HG03280 (cell line): ENCODE measurements around the gene MST1.

Source experiments
- ATAC-seq: cut with Tn5 transposase; IDR thresholded peaks from one replicate; pipeline ENCODE4 v1.9.1; 2021; ENCODE audit warnings: mild to moderate bottlenecking, moderate library complexity; ENCODE audit not compliant: unreplicated experiment

MST1 gene

DNA sequence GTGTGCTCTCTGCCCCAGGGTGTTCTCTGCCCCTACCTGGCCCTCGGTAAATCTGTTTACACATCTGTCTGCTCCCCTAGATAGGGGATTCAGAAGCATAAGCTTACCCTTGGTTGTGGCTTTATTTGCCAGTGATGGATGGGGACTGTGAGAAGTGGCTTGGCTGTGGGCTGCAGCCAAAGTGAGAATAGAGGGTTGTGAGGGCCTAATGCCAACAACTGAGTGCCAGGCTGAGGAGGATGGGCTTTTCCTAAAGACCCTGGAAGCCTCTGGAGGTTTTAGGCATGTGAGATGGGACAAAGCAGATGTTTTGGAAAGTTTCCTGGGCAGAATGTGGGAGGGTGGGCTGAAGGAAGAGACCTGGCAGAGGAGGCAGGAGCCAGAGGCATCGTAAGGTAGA lies 30.6 kb downstream of the MST1 start:
- no peak for ATAC-seq

DNA sequence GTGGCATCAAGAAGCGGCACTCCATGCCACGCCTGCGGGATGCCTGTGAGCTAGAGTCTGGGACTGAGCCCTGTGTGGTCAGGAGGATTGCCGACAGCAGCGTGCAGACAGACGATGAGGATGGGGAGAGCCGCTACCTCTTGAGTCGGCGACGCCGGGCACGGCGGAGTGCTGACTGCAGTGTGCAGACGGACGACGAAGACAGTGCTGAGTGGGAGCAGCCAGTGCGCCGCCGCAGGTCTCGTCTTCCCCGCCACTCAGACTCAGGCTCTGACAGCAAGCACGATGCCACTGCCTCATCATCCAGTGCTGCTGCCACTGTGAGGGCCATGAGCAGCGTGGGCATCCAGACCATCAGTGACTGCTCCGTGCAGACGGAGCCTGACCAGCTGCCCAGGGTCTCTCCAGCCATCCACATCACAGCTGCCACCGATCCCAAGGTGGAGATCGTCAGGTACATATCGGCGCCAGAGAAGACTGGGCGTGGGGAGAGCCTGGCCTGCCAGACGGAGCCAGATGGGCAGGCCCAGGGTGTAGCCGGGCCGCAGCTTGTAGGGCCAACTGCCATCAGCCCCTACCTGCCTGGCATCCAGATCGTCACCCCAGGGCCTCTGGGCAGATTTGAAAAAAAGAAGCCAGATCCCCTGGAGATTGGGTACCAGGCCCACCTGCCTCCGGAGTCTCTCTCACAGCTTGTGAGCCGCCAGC lies 31.9 kb downstream of the MST1 start:
- no peak for ATAC-seq

DNA sequence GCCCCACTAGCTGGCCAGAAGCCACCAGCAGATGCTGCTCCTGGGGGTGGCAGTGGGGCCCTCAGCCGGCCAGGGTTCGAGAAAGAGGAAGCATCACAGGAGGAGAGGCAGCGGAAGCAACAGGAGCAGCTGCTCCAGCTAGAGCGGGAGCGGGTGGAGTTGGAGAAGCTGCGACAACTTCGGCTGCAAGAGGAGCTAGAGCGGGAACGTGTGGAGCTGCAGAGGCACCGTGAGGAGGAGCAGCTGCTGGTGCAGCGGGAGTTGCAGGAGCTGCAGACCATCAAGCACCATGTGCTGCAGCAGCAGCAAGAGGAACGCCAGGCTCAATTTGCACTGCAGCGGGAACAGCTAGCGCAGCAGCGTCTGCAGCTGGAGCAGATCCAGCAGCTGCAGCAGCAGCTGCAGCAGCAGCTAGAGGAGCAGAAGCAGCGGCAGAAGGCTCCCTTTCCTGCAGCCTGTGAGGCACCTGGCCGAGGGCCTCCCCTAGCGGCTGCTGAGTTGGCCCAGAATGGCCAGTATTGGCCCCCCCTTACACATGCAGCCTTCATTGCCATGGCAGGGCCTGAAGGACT lies 32.6 kb downstream of the MST1 start:
- no peak for ATAC-seq

DNA sequence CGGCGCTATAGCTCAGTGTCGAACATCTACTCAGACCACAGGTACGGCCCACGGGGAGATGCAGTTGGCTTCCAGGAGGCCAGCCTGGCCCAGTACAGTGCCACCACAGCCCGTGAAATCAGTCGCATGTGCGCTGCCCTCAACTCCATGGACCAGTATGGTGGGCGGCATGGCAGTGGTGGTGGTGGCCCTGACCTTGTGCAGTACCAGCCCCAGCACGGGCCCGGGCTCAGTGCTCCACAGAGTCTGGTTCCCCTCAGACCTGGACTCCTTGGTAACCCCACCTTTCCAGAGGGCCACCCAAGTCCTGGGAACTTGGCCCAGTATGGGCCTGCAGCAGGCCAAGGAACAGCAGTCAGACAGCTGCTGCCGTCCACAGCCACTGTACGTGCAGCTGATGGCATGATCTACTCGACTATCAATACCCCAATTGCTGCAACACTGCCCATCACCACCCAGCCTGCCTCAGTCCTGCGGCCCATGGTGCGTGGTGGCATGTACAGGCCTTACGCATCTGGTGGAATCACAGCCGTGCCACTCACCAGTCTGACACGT lies 33.5 kb downstream of the MST1 start:
- no peak for ATAC-seq

DNA sequence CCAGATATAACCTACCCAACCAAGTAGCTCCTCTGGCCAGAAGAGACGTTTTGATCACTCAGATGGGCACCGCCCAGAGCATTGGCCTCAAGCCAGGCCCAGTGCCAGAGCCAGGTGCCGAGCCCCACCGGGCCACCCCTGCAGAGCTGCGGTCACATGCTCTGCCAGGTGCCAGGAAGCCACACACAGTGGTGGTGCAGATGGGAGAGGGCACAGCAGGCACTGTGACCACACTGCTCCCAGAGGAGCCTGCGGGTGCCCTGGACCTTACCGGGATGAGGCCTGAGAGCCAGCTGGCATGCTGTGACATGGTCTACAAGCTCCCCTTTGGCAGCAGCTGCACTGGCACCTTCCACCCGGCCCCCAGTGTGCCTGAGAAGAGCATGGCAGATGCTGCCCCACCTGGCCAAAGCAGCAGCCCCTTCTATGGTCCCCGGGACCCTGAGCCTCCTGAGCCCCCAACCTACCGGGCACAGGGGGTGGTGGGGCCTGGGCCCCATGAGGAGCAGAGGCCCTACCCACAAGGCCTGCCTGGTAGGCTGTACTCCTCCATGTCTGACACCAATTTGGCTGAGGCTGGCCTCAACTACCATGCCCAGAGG lies 34.2 kb downstream of the MST1 start:
- ATAC-seq: no peak

DNA sequence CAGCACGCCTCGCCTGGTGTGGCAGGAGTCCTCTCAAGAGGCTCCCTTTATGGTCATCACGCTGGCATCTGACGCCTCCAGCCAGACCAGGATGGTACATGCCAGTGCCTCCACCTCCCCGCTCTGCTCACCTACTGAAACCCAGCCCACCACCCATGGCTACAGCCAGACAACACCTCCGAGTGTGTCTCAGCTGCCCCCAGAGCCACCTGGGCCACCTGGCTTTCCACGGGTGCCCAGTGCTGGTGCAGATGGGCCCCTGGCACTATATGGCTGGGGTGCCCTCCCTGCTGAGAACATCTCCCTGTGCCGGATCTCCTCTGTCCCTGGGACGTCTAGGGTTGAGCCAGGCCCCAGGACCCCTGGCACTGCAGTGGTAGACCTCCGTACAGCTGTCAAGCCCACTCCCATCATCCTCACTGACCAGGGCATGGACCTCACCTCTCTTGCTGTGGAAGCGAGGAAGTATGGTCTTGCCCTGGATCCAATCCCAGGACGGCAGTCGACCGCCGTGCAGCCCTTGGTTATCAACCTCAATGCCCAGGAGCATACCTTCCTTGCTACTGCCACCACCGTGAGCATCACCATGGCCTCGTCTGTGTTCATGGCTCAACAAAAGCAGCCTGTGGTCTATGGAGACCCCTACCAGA lies 35.0 kb downstream of the MST1 start:
- ATAC-seq: no peak

DNA sequence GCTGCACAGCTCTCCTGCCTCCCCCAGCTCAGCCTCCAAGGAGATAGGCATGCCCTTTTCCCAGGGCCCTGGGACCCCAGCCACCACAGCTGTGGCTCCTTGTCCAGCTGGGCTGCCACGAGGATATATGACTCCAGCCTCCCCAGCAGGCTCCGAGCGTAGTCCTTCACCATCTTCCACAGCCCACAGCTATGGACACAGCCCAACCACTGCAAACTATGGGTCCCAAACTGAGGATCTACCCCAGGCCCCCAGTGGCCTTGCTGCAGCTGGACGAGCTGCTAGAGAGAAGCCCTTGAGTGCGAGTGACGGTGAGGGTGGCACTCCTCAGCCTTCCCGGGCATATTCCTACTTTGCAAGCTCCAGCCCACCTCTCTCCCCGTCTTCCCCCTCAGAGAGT lies 35.7 kb downstream of the MST1 start:
- no peak for ATAC-seq

DNA sequence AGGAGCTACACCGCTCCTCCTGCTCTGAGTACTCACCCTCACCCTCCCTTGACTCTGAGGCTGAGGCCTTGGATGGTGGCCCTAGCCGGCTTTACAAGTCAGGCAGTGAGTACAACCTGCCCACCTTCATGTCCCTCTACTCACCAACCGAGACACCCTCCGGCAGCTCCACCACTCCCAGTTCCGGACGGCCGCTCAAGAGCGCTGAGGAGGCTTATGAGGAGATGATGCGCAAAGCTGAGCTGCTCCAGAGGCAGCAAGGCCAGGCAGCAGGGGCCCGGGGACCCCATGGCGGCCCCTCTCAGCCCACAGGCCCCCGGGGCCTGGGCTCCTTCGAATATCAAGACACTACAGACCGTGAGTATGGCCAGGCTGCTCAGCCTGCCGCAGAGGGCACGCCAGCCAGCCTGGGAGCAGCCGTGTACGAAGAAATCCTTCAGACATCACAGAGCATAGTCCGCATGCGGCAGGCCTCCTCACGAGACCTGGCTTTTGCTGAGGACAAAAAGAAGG lies 36.3 kb downstream of the MST1 start:
- no peak for ATAC-seq

DNA sequence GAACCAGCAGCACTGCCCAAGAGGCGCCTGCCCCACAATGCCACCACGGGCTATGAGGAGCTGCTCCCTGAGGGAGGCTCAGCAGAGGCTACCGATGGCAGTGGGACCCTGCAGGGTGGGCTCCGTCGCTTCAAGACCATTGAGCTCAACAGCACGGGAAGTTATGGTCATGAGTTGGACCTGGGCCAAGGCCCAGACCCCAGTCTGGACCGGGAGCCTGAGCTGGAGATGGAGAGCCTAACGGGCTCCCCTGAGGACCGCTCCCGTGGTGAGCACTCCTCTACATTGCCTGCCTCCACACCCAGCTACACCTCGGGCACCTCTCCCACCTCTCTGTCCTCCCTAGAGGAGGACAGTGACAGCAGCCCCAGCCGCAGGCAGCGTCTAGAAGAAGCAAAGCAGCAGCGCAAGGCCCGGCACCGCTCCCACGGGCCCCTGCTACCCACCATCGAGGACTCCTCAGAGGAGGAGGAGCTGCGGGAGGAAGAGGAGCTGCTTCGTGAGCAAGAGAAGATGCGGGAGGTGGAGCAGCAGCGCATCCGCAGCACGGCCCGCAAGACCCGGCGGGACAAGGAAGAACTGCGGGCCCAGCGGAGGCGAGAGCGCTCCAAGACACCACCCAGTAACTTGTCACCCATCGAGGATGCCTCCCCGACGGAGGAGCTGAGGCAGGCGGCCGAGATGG lies 36.9 kb downstream of the MST1 start:
- ATAC-seq: no peak

DNA sequence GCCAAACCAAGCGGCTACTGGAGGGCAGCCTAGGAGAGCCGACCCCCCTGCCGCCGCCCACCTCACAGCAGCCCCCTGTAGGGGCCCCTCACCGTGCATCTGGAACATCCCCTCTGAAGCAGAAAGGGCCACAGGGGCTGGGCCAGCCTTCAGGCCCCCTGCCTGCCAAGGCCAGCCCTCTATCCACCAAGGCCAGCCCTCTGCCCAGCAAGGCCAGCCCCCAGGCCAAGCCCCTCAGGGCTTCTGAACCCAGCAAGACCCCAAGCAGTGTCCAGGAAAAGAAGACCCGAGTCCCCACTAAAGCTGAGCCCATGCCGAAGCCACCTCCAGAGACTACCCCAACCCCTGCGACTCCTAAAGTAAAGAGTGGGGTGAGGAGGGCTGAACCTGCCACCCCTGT lies 38.6 kb downstream of the MST1 start:
- no peak for ATAC-seq

DNA sequence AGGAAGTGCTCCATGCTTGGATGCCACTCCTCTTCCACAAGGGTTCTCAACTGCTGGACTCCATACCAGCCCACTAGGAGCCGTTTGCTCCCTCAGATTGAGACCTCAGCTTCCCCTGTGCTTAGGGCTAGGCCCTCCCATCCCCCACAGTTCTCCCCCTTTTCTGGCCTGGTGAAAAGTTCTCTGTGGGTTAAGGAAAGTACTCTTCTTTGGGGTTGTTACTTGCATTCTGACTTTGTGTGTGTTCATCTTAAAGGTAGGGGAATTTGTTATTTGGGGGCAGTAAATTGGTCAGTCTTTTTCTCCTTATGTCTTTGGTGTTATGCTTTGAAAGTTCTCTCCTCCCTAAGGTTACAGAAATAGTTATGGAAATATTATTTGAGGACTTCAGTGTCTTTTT lies 39.1 kb downstream of the MST1 start:
- ATAC-seq: no peak

DNA sequence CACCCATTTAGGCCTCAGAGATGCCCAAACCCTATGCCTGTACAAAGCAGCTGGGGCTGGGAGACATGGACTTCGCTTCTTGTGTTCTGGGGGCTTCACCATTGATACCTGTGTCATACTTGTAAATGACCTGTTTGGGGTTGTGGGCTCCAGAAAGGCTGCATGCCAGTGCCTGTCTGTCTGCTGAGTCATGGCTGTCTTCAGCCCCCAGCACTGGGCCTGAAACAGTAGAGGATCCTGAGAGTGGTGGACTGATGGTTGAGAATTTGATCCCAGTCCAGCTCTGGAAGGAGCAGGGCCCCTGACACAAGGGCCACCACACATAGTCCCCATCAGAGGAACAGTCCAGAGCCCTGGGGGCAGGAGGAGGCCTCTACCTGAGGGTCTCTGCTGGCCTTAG lies 39.7 kb downstream of the MST1 start:
- no peak for ATAC-seq

DNA sequence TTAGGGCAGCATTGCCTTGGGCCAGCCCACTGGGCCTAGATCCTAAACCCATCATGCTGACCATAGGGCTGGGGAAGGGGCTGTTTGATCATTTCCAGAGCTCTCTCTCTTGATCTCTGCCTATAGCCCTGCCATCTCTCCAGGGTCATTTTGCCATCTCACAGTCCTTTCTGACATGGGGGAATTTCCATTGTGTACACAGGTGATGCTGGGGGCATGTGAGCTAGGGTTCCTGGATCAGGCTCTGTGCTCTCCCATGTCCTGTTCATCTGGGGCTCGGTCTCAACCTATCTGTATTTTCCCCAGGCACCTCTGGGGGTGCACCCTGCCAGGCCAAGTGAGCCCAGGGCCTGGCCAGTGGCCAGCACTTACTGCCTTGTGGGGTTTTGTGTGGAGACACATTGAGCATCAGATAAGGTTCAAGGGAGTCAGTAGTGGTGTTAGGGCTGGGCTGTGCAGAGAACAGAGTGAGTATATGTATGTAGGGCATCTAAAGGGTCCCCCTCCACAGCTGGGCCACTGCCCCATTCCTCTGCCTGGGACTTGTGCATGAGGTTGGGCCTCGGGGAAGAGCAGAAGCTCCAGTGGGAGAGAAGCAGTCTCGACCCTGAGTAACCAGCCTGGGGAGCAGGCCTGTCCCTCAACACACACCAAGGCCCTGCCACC lies 40.8 kb downstream of the MST1 start:
- ATAC-seq: no peak

DNA sequence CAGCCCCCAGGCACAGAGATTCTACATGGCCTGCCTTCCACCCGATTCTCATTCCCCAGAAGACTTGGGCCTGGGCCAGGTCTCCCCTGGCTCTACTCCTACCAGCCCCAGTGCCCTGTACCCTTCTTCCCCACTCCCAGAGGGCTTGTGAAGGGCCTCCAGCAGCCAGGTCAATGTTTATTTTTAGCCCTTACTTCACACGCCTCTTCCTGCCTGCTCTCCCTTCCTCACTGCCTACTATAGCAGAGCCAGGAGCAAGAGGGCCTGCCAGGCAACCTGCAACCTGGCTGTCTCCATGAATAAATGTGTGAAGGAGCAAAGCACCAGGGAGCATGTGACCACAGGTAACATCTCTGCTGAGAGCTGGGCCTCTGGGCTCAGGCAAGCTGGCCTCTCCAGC lies 41.5 kb downstream of the MST1 start:
- no peak for ATAC-seq

DNA sequence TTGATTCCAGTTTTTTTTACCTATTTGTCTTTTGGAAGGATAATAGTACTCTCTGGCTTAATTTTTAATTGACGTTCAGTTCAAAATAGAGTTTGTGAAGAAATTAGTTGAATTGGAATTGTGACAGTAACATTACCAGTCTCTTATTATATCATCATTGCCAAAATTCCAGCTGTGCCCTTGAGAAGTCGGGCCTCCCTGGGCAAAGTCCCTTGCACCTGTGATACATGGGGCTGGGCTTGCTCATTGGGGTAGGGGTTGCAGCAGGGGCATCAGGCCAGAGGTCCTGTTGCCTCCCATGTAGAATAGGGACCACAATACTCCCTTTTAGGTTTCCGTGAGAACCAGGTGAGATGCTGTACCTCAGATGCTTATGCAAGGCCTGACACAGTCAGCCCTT lies 43.0 kb downstream of the MST1 start:
- ATAC-seq: no peak

DNA sequence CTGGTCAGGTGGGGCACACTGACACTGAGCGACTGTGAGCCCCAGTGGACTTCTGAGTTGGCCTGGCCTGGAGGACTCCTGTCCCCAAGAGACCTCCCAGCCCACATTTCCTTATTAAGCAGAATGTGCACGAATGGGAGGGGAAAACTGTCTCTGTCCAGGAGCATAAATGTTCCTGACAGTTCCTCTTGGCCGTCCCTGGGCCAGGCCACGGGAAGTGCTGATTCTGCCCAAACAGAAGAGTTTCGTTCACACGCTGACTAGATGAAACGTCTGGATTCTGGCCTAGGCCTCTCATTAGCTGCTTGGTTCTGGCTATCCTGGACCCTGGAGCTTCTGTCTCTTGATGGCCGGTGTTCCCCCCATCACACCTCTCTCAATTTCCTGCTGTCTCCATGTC lies 44.6 kb downstream of the MST1 start:
- no peak for ATAC-seq

DNA sequence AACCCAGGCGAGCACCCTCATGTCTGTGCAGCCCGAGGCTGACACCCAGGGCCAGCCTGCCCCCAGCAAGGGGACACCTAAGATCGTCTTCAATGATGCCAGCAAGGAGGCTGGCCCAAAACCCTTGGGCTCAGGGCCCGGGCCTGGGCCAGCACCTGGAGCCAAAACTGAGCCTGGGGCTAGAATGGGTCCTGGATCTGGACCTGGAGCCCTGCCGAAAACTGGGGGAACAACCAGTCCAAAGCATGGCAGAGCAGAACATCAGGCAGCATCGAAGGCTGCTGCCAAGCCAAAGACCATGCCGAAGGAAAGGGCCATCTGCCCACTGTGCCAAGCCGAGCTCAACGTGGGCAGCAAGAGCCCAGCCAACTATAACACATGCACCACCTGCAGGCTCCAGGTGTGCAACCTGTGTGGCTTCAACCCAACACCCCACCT lies 46.5 kb downstream of the MST1 start:
- no peak for ATAC-seq

DNA sequence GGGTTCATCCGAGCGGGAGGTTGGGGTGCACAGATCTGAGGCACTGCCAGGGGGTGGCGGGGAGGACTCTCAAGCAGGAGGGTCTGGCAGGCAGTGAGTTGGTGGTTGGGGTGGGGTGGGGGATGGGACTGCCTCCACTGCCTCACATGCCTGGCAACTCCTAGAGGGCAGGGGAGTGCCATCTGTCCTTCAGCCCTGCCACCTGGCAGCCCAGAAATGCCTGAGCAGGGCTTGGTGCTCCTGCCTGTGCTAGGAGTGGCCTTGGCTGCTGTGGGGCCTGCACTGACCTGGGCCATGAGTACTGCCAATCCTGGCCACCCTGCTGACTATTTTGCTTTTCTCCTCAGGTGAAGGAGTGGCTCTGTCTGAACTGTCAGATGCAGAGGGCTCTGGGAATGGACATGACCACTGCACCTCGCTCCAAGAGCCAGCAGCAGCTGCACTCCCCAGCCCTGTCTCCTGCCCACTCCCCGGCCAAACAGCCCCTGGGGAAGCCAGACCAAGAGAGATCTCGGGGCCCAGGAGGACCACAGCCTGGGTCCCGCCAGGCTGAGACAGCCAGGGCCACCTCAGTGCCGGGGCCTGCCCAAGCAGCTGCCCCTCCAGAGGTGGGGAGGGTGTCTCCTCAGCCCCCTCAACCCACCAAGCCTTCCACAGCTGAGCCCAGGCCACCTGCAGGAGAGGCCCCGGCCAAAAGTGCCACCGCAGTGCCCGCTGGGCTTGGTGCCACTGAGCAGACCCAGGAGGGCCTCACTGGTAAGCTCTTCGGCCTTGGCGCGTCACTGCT lies 47.2 kb downstream of the MST1 start:
- no peak for ATAC-seq

DNA sequence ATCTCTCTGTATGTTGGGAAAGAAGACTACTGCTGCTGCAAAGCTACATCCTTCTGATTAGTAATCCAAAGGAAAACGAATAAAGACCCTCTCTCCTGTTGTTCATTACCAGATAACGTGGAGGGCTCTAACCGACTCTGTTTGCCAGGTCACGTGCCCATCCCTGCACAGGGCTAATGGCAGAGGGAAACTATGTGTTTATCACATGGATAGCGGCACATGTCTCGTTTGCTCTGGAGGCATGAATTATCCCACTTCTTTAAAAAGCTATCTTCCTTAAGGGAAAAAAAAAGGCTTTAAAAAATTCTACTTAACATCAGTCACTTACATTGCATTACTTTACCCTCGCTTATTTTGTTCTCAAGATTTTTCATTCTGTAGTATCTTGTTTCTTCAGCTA lies 48.0 kb downstream of the MST1 start:
- no peak for ATAC-seq

DNA sequence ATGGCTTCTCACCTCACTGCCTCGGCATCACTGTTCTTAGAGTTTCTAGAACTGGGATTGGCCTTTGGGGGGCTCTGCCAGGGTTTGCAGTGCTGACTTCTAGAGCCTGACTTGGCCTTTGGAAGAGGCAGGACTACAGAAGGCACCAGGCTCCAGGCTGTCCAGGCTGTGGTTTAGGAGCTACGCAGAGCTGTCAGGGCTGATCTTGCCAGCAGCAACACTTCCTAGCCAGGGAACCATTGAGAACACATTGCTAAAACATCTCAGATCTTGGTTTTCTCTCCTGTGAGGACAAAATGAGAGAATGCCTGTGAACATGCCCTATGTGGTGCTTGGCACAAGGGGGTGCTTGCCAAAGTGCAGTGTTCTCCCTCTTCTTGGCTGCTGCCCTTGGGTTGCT lies 49.7 kb downstream of the MST1 start:
- ATAC-seq: no peak
